HL-60 (cell line): Measurements from ENCODE around the gene PACRG.

Source experiments
- DNase-seq, 2 experiments: peaks; one replicate each; pipeline ENCODE4 v3.0.0-alpha.2; 2010 to 2020; ENCODE audit warnings: low read depth in 1 of 2, low spot score in 1 of 2
- H3K27ac ChIP-seq: fragments of 250-450 bp; sonication (Bioruptor Pico); replicated peaks from 2 replicates; pipeline ENCODE4 v1.5.1; 2020; ENCODE audit warnings: mild to moderate bottlenecking, moderate library complexity
- H3K27me3 ChIP-seq: fragments of 250-450 bp; sonication (Bioruptor Pico); 2 replicates; pipeline ENCODE4 v1.5.1; 2021; ENCODE audit warnings: mild to moderate bottlenecking, moderate library complexity; ENCODE audit not compliant: insufficient read depth, poor library complexity, severe bottlenecking
- H3K4me3 ChIP-seq: replicated peaks from 2 replicates; pipeline ENCODE4 v1.5.1; 2011; ENCODE audit warnings: mild to moderate bottlenecking, control low read depth, low read length; ENCODE audit not compliant: insufficient read depth
- GABPA ChIP-seq: IDR thresholded peaks from 2 replicates; pipeline ENCODE4 v1.6.1; 2012; ENCODE audit warnings: low read depth
- POLR2AphosphoS5 ChIP-seq: IDR thresholded peaks from 2 replicates; pipeline ENCODE4 v1.6.1; 2012; ENCODE audit warnings: low read depth
- SPI1 ChIP-seq: IDR thresholded peaks from 2 replicates; pipeline ENCODE4 v1.6.1; 2012; ENCODE audit warnings: low read depth, mild to moderate bottlenecking, borderline replicate concordance
- TF ChIP-seq, protein P1 (sequence below): IDR thresholded peaks from 2 replicates; pipeline ENCODE4 v1.6.1; 2012; ENCODE audit warnings: low read depth; ENCODE audit not compliant: insufficient replicate concordance
- TF ChIP-seq, protein P2 (sequence below): IDR thresholded peaks from one replicate; pipeline ENCODE4 v1.5.1; 2011; ENCODE audit warnings: low read length, control low read depth, inconsistent platforms; ENCODE audit not compliant: insufficient read depth

PACRG gene

DNA sequence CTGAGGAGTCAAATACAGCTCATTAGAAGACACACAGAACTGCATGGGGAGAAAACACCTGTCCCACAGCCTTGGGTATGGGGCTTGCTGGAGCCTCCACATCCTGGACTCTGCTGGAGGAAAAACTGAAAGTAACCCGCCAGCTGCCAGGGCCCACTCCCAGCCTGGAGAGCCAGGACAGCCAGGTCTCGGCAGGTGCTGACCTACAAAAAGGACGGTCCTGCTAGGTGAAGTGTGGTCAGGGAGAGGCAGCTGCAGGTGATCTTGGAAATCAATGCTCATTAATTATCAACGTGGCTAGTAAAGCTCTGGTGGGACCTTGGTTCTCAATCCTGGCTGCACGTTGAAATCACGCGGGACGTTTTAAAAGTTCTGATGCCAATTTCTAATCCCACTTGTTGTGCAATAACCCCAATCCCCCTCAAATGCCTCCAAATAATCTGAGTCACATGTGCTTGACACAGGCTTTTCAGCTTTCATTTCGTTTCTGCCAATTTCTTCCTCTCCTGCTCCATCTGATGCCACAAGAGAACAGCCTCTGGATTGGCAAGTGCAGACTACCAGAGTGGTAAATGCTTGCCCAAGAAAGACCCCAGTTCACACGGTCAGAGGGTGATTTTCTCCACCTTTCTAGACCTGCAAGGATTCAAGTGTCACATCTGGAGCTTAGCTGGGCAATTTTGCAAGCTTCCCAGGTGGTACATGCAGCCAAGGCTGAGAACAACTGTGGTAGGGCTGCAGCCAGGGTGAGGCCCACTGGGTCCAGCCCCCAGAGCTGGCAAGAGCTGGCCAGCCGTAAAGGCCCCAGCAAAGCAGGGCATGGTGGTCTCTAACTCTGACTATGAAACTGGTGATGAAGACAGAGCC is 434.5 kb downstream of the PACRG start:
- H3K4me3 ChIP-seq: no peak overlapping the region

DNA sequence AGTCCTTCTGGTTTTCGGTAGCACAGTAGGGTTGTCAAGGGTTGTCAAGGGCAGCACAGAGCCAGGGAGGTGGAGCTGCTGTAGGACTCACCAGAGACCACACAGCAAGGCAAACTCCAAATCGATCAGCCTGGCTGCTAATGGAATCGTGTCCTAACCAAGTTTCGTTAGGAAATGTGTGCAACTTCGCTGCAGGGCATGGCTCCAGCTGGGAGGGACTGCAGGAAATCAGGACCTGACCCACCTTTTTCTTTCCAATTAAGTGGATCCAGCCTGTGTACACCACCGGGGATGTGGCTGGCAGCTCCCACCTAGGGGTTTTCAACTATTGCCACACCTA is 435.1 kb downstream of the PACRG start:
- no peaks in the 10 kb centered on the region for H3K27me3 ChIP-seq
- TF ChIP-seq POLR2AphosphoS5 (no peak), SPI1 (no peak), GABPA (no peak)
- TF ChIP-seq, protein P1, sequence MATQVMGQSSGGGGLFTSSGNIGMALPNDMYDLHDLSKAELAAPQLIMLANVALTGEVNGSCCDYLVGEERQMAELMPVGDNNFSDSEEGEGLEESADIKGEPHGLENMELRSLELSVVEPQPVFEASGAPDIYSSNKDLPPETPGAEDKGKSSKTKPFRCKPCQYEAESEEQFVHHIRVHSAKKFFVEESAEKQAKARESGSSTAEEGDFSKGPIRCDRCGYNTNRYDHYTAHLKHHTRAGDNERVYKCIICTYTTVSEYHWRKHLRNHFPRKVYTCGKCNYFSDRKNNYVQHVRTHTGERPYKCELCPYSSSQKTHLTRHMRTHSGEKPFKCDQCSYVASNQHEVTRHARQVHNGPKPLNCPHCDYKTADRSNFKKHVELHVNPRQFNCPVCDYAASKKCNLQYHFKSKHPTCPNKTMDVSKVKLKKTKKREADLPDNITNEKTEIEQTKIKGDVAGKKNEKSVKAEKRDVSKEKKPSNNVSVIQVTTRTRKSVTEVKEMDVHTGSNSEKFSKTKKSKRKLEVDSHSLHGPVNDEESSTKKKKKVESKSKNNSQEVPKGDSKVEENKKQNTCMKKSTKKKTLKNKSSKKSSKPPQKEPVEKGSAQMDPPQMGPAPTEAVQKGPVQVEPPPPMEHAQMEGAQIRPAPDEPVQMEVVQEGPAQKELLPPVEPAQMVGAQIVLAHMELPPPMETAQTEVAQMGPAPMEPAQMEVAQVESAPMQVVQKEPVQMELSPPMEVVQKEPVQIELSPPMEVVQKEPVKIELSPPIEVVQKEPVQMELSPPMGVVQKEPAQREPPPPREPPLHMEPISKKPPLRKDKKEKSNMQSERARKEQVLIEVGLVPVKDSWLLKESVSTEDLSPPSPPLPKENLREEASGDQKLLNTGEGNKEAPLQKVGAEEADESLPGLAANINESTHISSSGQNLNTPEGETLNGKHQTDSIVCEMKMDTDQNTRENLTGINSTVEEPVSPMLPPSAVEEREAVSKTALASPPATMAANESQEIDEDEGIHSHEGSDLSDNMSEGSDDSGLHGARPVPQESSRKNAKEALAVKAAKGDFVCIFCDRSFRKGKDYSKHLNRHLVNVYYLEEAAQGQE: no peak
- TF ChIP-seq, protein P2, sequence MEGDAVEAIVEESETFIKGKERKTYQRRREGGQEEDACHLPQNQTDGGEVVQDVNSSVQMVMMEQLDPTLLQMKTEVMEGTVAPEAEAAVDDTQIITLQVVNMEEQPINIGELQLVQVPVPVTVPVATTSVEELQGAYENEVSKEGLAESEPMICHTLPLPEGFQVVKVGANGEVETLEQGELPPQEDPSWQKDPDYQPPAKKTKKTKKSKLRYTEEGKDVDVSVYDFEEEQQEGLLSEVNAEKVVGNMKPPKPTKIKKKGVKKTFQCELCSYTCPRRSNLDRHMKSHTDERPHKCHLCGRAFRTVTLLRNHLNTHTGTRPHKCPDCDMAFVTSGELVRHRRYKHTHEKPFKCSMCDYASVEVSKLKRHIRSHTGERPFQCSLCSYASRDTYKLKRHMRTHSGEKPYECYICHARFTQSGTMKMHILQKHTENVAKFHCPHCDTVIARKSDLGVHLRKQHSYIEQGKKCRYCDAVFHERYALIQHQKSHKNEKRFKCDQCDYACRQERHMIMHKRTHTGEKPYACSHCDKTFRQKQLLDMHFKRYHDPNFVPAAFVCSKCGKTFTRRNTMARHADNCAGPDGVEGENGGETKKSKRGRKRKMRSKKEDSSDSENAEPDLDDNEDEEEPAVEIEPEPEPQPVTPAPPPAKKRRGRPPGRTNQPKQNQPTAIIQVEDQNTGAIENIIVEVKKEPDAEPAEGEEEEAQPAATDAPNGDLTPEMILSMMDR: no peak
- no peak overlapping the region for H3K4me3 ChIP-seq
- H3K27ac ChIP-seq: no peak overlapping the region
- no peak for DNase-seq

More for the DNA sequence above, 434.5 kb downstream of the PACRG start:
- H3K27ac ChIP-seq: no peak overlapping the region
- H3K27me3 ChIP-seq: no peaks in the 10 kb centered on the region
- TF ChIP-seq, protein P1: no peak
- TF ChIP-seq, protein P2: no peak
- TF ChIP-seq POLR2AphosphoS5 (no peak), SPI1 (no peak), GABPA (no peak)
- no peak for DNase-seq

DNA sequence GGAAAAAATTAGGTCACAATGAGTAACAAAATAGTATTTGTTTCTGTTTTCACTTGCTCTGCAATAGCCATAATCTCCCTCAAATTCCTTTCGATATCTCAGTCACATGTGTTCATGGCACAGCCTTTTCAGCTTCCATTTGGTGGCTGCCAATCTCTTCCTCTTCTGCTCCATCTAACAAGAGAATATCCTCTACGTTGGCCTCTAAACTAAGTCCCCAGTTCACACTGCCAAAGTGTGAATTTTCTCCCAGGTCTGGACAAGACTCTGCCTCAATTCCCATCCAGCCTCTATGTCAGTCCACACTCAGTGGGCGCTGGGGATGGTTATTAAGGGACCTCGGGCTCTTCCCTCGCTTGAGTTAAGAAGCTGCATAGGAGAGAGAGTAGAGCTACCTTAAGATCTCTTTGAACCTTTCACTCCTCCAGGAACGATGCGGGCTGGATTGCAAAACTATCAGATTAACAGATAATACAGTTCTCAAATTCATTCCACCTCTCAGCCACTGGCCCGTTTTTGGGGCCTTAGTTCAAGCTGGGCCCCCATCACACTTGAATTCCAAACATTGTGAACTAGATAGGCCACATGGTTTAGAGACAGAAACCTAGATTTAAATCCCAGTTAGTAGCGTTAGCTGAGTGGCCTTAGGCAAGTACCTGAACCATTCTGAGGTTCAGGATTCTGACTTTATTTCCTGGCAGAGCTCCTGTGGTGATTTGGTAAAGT is 436.6 kb downstream of the PACRG start:
- Histone ChIP-seq H3K27me3 (no peaks in the 10 kb centered on the region), H3K27ac (no peak overlapping the region), H3K4me3 (no peak overlapping the region)
- TF ChIP-seq, protein P2: no peak
- TF ChIP-seq POLR2AphosphoS5 (no peak), SPI1 (no peak), GABPA (no peak)
- TF ChIP-seq, protein P1: no peak
- no peak for DNase-seq
